ENCODE data around the gene MAGI1.

The MAGI1 gene

DNA sequence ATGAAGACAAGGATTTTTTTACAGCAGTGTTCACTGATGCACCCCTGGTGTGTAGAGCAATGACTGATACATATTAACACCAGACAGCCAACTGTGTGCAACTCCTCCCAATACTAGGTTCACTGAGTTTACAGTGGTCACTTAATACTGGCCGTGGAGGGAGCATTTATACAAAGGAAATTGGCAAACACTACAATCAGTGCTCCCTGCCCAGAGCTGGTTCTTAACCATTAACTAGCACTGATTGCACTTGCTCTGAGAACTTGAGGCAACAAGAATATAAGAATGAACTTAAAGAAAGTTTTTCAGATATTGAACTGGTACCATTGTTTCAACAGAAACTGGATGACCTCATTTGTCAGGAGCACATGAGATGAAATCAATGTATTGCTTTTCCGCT is 110.6 kb downstream of the MAGI1 start:
- Histone ChIP-seq H3K18ac (ENCODE audit: low read length) (no peak overlapping the region), H2BK5ac (ENCODE audit: low read length) (no peak overlapping the region), H3K4ac (ENCODE audit: low read depth, low read length) (no peak overlapping the region), H3K36me3 (ENCODE audit: control insufficient read depth, insufficient read depth, low read length) (no peaks in the 10 kb centered on the region), H4K5ac (ENCODE audit: low read length) (no peak overlapping the region), H2AK5ac (ENCODE audit: low read length) (no peak overlapping the region), H3K4me2 (ENCODE audit: low read length) (no peak overlapping the region), H3K56ac (ENCODE audit: low read length) (no peak overlapping the region), H3K23ac (ENCODE audit: low read length) (no peak overlapping the region), H2BK15ac (replicated peaks; ENCODE audit: low read depth) (no peak overlapping the region), H3K4me3 (ENCODE audit: low read length) (no peak overlapping the region), H3K79me1 (ENCODE audit: low read length) (peaks cover 15% of the 10 kb centered on the region), H2BK120ac (ENCODE audit: low read depth, low read length) (no peak overlapping the region), H3K27ac (ENCODE audit: low read depth, low read length) (no peak overlapping the region), H3K79me2 (ENCODE audit: control insufficient read depth, insufficient read depth, low read length) (peaks cover 10% of the 10 kb centered on the region), H3K27me3 (ENCODE audit: insufficient read depth, low read length, poor library complexity) (no peaks in the 10 kb centered on the region), H3K4me1 (ENCODE audit: control insufficient read depth, low read depth, low read length) (peaks cover 3% of the 10 kb centered on the region), H3K9ac (ENCODE audit: low read length) (no peak overlapping the region), H4K8ac (ENCODE audit: low read depth, low read length) (no peak overlapping the region)
- DNase-seq, result no peak
- no CpG with 5 or more reads among the region's 2 CpGs for WGBS (ENCODE audit: extremely low coverage, insufficient coverage, low lambda C conversion rate)

DNA sequence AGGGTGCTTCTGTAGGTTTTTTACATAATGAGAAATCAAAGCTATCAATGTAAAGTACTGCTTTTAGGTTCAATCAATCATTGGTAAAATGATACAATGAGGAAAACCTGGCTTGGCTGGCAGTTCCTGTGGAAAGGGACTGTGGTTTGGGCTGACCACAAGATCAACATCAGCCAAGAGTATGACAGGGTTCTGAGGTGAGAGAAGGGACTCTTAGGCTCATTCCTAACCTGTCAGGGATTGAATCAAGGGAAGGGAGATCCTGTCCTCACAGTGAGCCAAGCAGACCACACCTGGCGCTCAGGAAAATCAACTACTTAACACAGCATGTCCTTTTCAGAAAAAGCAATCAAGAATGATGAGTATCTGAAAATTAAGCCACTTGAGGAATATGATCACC is 111.1 kb downstream of the MAGI1 start:
- Histone ChIP-seq H3K79me1 (ENCODE audit: low read length) (peaks cover 14% of the 10 kb centered on the region), H3K27me3 (ENCODE audit: insufficient read depth, low read length, poor library complexity) (no peaks in the 10 kb centered on the region), H3K9ac (ENCODE audit: low read length) (no peak overlapping the region), H3K4me3 (ENCODE audit: low read length) (no peak overlapping the region), H3K23ac (ENCODE audit: low read length) (no peak overlapping the region), H4K5ac (ENCODE audit: low read length) (no peak overlapping the region), H3K36me3 (ENCODE audit: control insufficient read depth, insufficient read depth, low read length) (no peaks in the 10 kb centered on the region), H4K8ac (ENCODE audit: low read depth, low read length) (no peak overlapping the region), H2AK5ac (ENCODE audit: low read length) (no peak overlapping the region), H3K4me1 (ENCODE audit: control insufficient read depth, low read depth, low read length) (peaks cover 3% of the 10 kb centered on the region), H2BK15ac (replicated peaks; ENCODE audit: low read depth) (no peak overlapping the region), H2BK5ac (ENCODE audit: low read length) (no peak overlapping the region), H3K4me2 (ENCODE audit: low read length) (no peak overlapping the region), H2BK120ac (ENCODE audit: low read depth, low read length) (no peak overlapping the region), H3K18ac (ENCODE audit: low read length) (no peak overlapping the region), H3K79me2 (ENCODE audit: control insufficient read depth, insufficient read depth, low read length) (peaks cover 10% of the 10 kb centered on the region), H3K4ac (ENCODE audit: low read depth, low read length) (no peak overlapping the region), H3K56ac (ENCODE audit: low read length) (no peak overlapping the region), H3K27ac (ENCODE audit: low read depth, low read length) (no peak overlapping the region)
- peak; percentile 38 for DNase-seq
- no CpG with 5 or more reads among the region's 1 CpG for WGBS (ENCODE audit: extremely low coverage, insufficient coverage, low lambda C conversion rate)

DNA sequence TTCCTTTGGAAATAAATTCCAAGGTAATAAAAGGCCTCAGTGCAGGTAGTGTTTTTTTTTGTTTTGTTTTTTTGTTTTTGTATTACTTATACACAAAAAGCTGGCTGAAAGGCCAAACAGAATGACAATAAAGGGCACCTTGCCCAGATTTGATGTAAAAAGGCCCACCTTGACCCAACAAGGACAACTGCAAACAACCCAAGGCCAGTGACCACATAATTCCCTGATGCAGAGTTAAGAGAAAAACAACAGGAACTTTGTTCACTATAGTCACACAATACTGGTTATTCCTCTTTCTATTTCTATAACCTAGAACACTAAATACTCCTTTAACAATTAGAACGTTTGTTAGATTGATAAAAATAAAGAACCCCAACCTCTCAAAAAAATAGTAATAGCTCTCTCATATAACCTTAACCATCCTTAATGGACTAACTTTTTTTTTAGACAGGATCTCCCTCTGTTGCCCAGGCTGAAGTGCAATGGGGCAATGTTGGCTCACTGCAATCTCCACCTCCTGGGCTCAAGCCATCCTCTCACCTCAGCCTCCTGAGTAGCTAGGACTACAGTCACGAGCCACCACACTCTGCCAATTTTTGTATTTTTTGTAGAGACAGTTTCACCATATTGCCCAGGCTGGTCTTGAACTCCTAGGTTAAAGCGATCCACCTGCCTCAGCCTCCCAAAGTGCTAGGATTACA is 113.3 kb downstream of the MAGI1 start:
- Histone ChIP-seq H3K27ac (ENCODE audit: low read depth, low read length) (no peak overlapping the region), H2BK15ac (replicated peaks; ENCODE audit: low read depth) (no peak overlapping the region), H3K4me2 (ENCODE audit: low read length) (no peak overlapping the region), H3K4ac (ENCODE audit: low read depth, low read length) (no peak overlapping the region), H4K8ac (ENCODE audit: low read depth, low read length) (no peak overlapping the region), H3K23ac (ENCODE audit: low read length) (no peak overlapping the region), H2BK5ac (ENCODE audit: low read length) (no peak overlapping the region), H3K9ac (ENCODE audit: low read length) (no peak overlapping the region), H3K56ac (ENCODE audit: low read length) (no peak overlapping the region), H3K4me3 (ENCODE audit: low read length) (no peak overlapping the region), H2AK5ac (ENCODE audit: low read length) (no peak overlapping the region), H3K27me3 (ENCODE audit: insufficient read depth, low read length, poor library complexity) (no peaks in the 10 kb centered on the region), H2BK120ac (ENCODE audit: low read depth, low read length) (no peak overlapping the region), H4K5ac (ENCODE audit: low read length) (no peak overlapping the region), H3K79me2 (ENCODE audit: control insufficient read depth, insufficient read depth, low read length) (peaks cover 12% of the 10 kb centered on the region), H3K18ac (ENCODE audit: low read length) (no peak overlapping the region), H3K36me3 (ENCODE audit: control insufficient read depth, insufficient read depth, low read length) (no peaks in the 10 kb centered on the region), H3K79me1 (ENCODE audit: low read length) (peaks cover 13% of the 10 kb centered on the region), H3K4me1 (ENCODE audit: control insufficient read depth, low read depth, low read length) (peaks cover 3% of the 10 kb centered on the region)
- no CpG with 5 or more reads among the region's 3 CpGs for whole genome bisulfite sequencing (ENCODE audit: extremely low coverage, insufficient coverage, low lambda C conversion rate)
- DNase-seq, result no peak

DNA sequence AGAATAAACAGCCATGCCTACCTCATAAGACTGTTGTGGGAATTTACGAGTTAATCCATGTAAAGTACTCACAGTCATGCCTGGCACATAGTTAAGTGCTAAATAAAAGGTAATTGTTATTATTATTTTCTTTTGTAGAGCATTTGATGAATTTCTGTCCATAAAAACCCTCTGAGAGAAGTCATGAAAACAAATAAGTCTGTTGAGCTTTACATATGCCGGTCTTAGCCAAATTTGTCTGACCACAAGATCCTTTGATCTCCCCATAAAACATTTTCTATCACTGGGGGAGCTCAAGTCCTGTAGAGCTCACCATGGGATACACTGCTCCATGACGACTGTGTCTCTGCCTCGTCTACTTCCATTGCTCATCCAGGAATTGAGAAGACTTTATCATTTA is 114.0 kb downstream of the MAGI1 start:
- no peak overlapping the region for H3K23ac ChIP-seq (ENCODE audit: low read length)
- WGBS (ENCODE audit: extremely low coverage, insufficient coverage, low lambda C conversion rate), result no CpG with 5 or more reads among the region's 4 CpGs
- no peak overlapping the region for H3K56ac ChIP-seq (ENCODE audit: low read length)
- no peak overlapping the region for H2AK5ac ChIP-seq (ENCODE audit: low read length)
- peaks cover 10% of the 10 kb centered on the region for H3K79me2 ChIP-seq (ENCODE audit: control insufficient read depth, insufficient read depth, low read length)
- no peak overlapping the region for H2BK120ac ChIP-seq (ENCODE audit: low read depth, low read length)
- no peak for DNase-seq
- no peak overlapping the region for H3K9ac ChIP-seq (ENCODE audit: low read length)
- H3K4me2 ChIP-seq (ENCODE audit: low read length), result no peak overlapping the region
- H3K4me3 ChIP-seq (ENCODE audit: low read length), result no peak overlapping the region
- no peak overlapping the region for H2BK5ac ChIP-seq (ENCODE audit: low read length)
- peaks cover 3% of the 10 kb centered on the region for H3K4me1 ChIP-seq (ENCODE audit: control insufficient read depth, low read depth, low read length)
- no peak overlapping the region for H2BK15ac ChIP-seq (replicated peaks; ENCODE audit: low read depth)
- no peak overlapping the region for H3K4ac ChIP-seq (ENCODE audit: low read depth, low read length)
- peaks cover 13% of the 10 kb centered on the region for H3K79me1 ChIP-seq (ENCODE audit: low read length)
- H3K36me3 ChIP-seq (ENCODE audit: control insufficient read depth, insufficient read depth, low read length), result no peaks in the 10 kb centered on the region
- H3K18ac ChIP-seq (ENCODE audit: low read length), result no peak overlapping the region
- no peak overlapping the region for H4K5ac ChIP-seq (ENCODE audit: low read length)
- H4K8ac ChIP-seq (ENCODE audit: low read depth, low read length), result no peak overlapping the region
- no peaks in the 10 kb centered on the region for H3K27me3 ChIP-seq (ENCODE audit: insufficient read depth, low read length, poor library complexity)
- H3K27ac ChIP-seq (ENCODE audit: low read depth, low read length), result no peak overlapping the region

DNA sequence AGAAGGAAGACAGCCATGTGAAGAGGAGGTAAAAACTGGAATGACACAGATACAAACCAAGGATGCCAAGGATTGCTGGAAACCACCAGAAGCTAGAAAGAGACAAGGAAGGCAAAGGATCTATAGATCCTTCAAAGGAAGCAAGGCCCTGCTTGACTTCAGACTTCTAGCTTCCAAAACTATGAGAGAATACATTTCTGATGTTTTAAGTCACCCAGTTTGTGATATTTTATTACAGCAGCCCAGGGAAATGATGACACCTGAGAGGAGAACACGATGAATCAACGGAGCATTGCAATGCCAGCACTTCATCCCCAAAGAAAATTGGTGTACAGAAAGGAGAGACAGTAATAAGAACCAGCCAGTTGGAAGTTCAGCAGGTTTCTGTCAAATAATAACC is 116.3 kb downstream of the MAGI1 start:
- H4K8ac ChIP-seq (ENCODE audit: low read depth, low read length), result no peak overlapping the region
- no peak overlapping the region for H3K4me3 ChIP-seq (ENCODE audit: low read length)
- no peak overlapping the region for H3K4ac ChIP-seq (ENCODE audit: low read depth, low read length)
- no peak overlapping the region for H2BK15ac ChIP-seq (replicated peaks; ENCODE audit: low read depth)
- no peak overlapping the region for H2AK5ac ChIP-seq (ENCODE audit: low read length)
- no peaks in the 10 kb centered on the region for H3K36me3 ChIP-seq (ENCODE audit: control insufficient read depth, insufficient read depth, low read length)
- H3K18ac ChIP-seq (ENCODE audit: low read length), result no peak overlapping the region
- H3K79me2 ChIP-seq (ENCODE audit: control insufficient read depth, insufficient read depth, low read length), result peaks cover 8% of the 10 kb centered on the region
- H3K79me1 ChIP-seq (ENCODE audit: low read length), result peaks cover 10% of the 10 kb centered on the region
- no peak overlapping the region for H2BK5ac ChIP-seq (ENCODE audit: low read length)
- no peak overlapping the region for H3K9ac ChIP-seq (ENCODE audit: low read length)
- H2BK120ac ChIP-seq (ENCODE audit: low read depth, low read length), result no peak overlapping the region
- H3K27me3 ChIP-seq (ENCODE audit: insufficient read depth, low read length, poor library complexity), result no peaks in the 10 kb centered on the region
- H4K5ac ChIP-seq (ENCODE audit: low read length), result no peak overlapping the region
- H3K4me2 ChIP-seq (ENCODE audit: low read length), result no peak overlapping the region
- H3K23ac ChIP-seq (ENCODE audit: low read length), result no peak overlapping the region
- H3K4me1 ChIP-seq (ENCODE audit: control insufficient read depth, low read depth, low read length), result no peaks in the 10 kb centered on the region
- H3K27ac ChIP-seq (ENCODE audit: low read depth, low read length), result no peak overlapping the region
- no peak overlapping the region for H3K56ac ChIP-seq (ENCODE audit: low read length)
- no peak for DNase-seq
- no CpG with 5 or more reads among the region's 2 CpGs for WGBS (ENCODE audit: extremely low coverage, insufficient coverage, low lambda C conversion rate)

DNA sequence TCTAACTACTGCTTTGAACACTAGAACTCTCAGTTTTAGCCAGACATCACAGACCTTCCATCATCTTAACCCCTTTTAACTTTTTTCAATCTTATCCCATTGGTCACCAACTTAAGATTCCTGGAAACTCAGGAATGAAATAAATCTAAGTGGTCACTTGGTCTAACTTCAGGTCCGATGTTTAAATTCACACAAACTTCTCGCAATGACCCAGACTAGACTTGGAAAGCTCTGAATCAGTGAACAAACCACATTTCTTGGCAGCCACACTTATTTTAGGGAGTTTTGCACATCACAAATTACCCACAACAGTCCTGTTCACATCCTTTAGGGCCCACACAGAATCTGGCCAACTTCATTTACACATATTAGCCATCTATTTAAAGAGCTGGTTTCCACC is 118.9 kb downstream of the MAGI1 start:
- no peak overlapping the region for H3K4me2 ChIP-seq (ENCODE audit: low read length)
- no peaks in the 10 kb centered on the region for H3K36me3 ChIP-seq (ENCODE audit: control insufficient read depth, insufficient read depth, low read length)
- DNase-seq, result no peak

More for the DNA sequence above, 118.9 kb downstream of the MAGI1 start:
- H4K8ac ChIP-seq (ENCODE audit: low read depth, low read length), result no peak overlapping the region
- H3K18ac ChIP-seq (ENCODE audit: low read length), result no peak overlapping the region
- no peak overlapping the region for H3K56ac ChIP-seq (ENCODE audit: low read length)
- no CpG with 5 or more reads among the region's 2 CpGs for WGBS (ENCODE audit: extremely low coverage, insufficient coverage, low lambda C conversion rate)
- no peak overlapping the region for H3K9ac ChIP-seq (ENCODE audit: low read length)
- H2AK5ac ChIP-seq (ENCODE audit: low read length), result no peak overlapping the region
- H3K4me3 ChIP-seq (ENCODE audit: low read length), result no peak overlapping the region
- no peak overlapping the region for H3K27ac ChIP-seq (ENCODE audit: low read depth, low read length)
- H3K23ac ChIP-seq (ENCODE audit: low read length), result no peak overlapping the region
- H4K5ac ChIP-seq (ENCODE audit: low read length), result no peak overlapping the region
- no peaks in the 10 kb centered on the region for H3K27me3 ChIP-seq (ENCODE audit: insufficient read depth, low read length, poor library complexity)
- H3K79me1 ChIP-seq (ENCODE audit: low read length), result peaks cover 7% of the 10 kb centered on the region
- H2BK15ac ChIP-seq (replicated peaks; ENCODE audit: low read depth), result no peak overlapping the region
- H3K4me1 ChIP-seq (ENCODE audit: control insufficient read depth, low read depth, low read length), result no peaks in the 10 kb centered on the region
- H2BK5ac ChIP-seq (ENCODE audit: low read length), result no peak overlapping the region
- no peak overlapping the region for H3K4ac ChIP-seq (ENCODE audit: low read depth, low read length)
- no peak overlapping the region for H2BK120ac ChIP-seq (ENCODE audit: low read depth, low read length)
- peaks cover 4% of the 10 kb centered on the region for H3K79me2 ChIP-seq (ENCODE audit: control insufficient read depth, insufficient read depth, low read length)

All from mesendoderm (in vitro differentiated cells).